ENCODE data around the gene EIF3I. TPM values are rescaled to one million over a fixed set of nuclear protein-coding genes. Genes with fewer than 3 reads are reported as not detected.

EIF3I gene
- total and polyA plus RNA-seq, 3 donors from 2014 or later, result 97.7 to 140 (median 140) TPM

GRCh38 chr1:32265846-32266245 is 43.6 kb downstream of the EIF3I start:
- no peaks in the 10 kb centered on the region for H3K4me1 ChIP-seq
- intact Hi-C loops (cut with DNase I; ENCODE audit: low total_unique reads), result no loop called here
- no peaks in the 10 kb centered on the region for H3K9me3 ChIP-seq
- TF ChIP-seq, protein P1, sequence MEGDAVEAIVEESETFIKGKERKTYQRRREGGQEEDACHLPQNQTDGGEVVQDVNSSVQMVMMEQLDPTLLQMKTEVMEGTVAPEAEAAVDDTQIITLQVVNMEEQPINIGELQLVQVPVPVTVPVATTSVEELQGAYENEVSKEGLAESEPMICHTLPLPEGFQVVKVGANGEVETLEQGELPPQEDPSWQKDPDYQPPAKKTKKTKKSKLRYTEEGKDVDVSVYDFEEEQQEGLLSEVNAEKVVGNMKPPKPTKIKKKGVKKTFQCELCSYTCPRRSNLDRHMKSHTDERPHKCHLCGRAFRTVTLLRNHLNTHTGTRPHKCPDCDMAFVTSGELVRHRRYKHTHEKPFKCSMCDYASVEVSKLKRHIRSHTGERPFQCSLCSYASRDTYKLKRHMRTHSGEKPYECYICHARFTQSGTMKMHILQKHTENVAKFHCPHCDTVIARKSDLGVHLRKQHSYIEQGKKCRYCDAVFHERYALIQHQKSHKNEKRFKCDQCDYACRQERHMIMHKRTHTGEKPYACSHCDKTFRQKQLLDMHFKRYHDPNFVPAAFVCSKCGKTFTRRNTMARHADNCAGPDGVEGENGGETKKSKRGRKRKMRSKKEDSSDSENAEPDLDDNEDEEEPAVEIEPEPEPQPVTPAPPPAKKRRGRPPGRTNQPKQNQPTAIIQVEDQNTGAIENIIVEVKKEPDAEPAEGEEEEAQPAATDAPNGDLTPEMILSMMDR (IDR thresholded peaks at IDR 0.05), result no peak
- TF ChIP-seq POLR2A (IDR thresholded peaks at IDR 0.05), result no peak
- 93 to 95% methylated on average over 9 of the region's 9 CpGs for WGBS, 2 donors
- H3K4me3 ChIP-seq, result no peak overlapping the region
- H3K36me3 ChIP-seq (ENCODE audit: low read depth, missing control alignments), result no peaks in the 10 kb centered on the region
- H3K27me3 ChIP-seq, result no peaks in the 10 kb centered on the region
- H3K27ac ChIP-seq, result no peak overlapping the region
- DNase-seq, result no peak

DNA sequence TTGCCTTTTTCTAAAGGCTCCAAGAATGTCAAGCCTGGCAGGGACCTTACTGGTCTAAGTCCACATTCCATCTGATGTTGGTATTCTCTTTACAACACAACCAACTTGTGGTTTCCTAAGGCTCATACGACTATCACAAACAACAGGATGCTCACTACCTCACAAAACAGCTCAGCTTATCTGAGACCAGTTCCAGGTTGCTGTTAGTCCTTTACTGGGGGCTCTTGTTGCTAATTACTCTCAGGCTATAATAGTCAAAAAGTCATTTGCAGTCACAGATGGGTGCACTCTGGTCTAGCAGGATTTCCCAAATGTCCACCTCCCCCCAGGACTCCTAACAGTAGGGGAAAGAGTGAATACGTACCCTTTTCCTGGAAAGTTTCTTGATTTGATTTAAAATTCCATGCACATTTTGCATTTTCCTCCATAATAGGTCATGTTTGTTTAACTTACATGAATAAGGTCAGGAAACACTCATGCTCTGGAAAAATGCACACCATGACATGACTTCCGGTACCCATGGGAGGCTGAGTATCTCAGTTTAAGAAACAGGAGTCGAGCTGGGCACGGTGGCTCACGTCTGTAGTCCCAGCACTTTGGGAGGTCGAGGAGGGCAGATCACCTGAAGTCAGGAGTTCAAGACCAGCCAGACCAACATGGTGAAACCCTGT is 44.8 kb downstream of the EIF3I start:
- Histone ChIP-seq H3K9me3 (no peaks in the 10 kb centered on the region), H3K4me1 (no peaks in the 10 kb centered on the region), H3K36me3 (ENCODE audit: low read depth, missing control alignments) (no peaks in the 10 kb centered on the region), H3K4me3 (no peak overlapping the region), H3K27me3 (no peaks in the 10 kb centered on the region), H3K27ac (no peak overlapping the region)
- intact Hi-C loops (cut with DNase I; ENCODE audit: low total_unique reads), result no loop called here
- WGBS, 2 donors, result 71 to 80% methylated on average over 7 of the region's 7 CpGs
- no peak for DNase-seq
- TF ChIP-seq, protein P1 (IDR thresholded peaks at IDR 0.05), result no peak
- no peak for TF ChIP-seq POLR2A (IDR thresholded peaks at IDR 0.05)

GRCh38 chr1:32269744-32270143 is 47.5 kb downstream of the EIF3I start:
- Histone ChIP-seq H3K27me3 (no peaks in the 10 kb centered on the region), H3K4me3 (no peak overlapping the region), H3K36me3 (ENCODE audit: low read depth, missing control alignments) (no peaks in the 10 kb centered on the region), H3K4me1 (no peaks in the 10 kb centered on the region), H3K9me3 (no peaks in the 10 kb centered on the region), H3K27ac (no peak overlapping the region)
- intact Hi-C loops (cut with DNase I; ENCODE audit: low total_unique reads), result no loop called here
- TF ChIP-seq, protein P1 (IDR thresholded peaks at IDR 0.05), result no peak
- TF ChIP-seq POLR2A (IDR thresholded peaks at IDR 0.05), result no peak
- no peak for DNase-seq

DNA sequence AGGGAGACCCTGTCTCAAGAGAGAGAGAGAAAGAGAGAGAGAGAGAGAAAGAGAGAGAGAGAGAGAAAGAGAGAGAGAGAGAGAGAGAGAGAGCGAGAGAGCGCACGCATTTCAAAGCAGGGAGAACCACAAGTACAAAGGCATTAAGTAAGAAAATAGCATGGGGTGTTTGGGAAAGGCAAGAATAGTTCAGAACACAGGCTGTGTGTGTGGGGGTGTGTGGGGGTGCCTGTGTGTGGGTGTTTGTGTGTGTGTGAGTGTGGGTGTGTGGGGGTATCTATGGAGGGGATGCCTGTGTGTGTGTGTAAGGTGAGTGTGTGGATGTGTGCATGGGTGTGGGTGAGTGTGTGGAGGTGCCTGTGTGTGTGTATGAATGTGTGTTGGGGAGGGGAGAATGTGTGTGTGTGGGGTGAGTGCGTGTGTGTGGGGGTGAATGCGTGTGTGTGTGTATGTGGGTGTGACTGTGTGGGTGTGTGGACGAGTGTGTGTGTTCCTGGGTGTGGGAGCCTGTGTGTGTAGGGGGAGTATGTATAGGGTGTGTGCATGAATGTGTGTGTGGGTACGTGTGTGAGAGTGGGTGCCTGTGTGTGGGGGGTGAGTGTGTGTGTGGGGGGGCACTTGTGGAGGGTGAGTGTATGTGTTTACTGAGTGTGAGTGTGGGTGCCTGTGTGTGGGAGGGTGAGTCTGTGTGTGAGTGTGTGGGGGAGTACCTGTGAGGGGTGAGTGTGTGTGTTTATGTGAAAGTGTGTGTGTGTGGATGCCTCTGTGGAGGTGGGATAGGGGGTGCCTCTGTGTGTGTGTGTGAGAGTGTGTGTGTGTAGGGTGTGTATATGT is 50.6 kb downstream of the EIF3I start:
- 71 to 72% methylated on average over 7 of the region's 7 CpGs for WGBS, 2 donors

More for the DNA sequence above, 50.6 kb downstream of the EIF3I start:
- Histone ChIP-seq H3K36me3 (ENCODE audit: low read depth, missing control alignments) (no peaks in the 10 kb centered on the region), H3K4me1 (no peaks in the 10 kb centered on the region), H3K4me3 (no peak overlapping the region), H3K27me3 (no peaks in the 10 kb centered on the region), H3K9me3 (no peaks in the 10 kb centered on the region), H3K27ac (no peak overlapping the region)
- intact Hi-C loops (cut with DNase I; ENCODE audit: low total_unique reads), result no loop called here
- no peak for TF ChIP-seq POLR2A (IDR thresholded peaks at IDR 0.05)
- TF ChIP-seq, protein P1 (IDR thresholded peaks at IDR 0.05), result no peak
- no peak for DNase-seq
